HL-60 (cell line): ENCODE results near the gene SLC12A8.

Experiments used
- CTCF ChIP-seq: IDR thresholded peaks from one replicate; pipeline ENCODE4 v1.5.1; 2011; ENCODE audit warnings: low read length, control low read depth, inconsistent platforms; ENCODE audit not compliant: insufficient read depth
- POLR2AphosphoS5 ChIP-seq: IDR thresholded peaks from 2 replicates; pipeline ENCODE4 v1.6.1; 2012; ENCODE audit warnings: low read depth

- TF ChIP-seq CTCF: no peak
- TF ChIP-seq POLR2AphosphoS5: no peak
These were observed 45.0 kb upstream of the SLC12A8 start for GRCh38 chr3:125257536-125257935.
